GM19395 (cell line): Measurements from ENCODE around the gene CCS.
"Not testable (repeated sequence)": the region's sequence is repeated elsewhere in the genome, so short reads cannot be mapped to it uniquely, and the experiment has no call there.

Experiments used
- ATAC-seq: cut with Tn5 transposase; IDR thresholded peaks from one replicate; pipeline ENCODE4 v1.9.1; 2021; ENCODE audit warnings: mild to moderate bottlenecking, moderate library complexity; ENCODE audit not compliant: unreplicated experiment

CCS gene

GRCh38 chr11:66592457-66593302, at the start of gene CCS, which contains the start of gene CCDC87:
CCS (plus strand) TSS chr11:66593185; CDS start chr11:66593262, 77 bp downstream.
CCDC87 (minus strand) TSS chr11:66593063; CDS start chr11:66593015, 48 bp downstream.
- ATAC-seq = peak; percentile 92

- no peak for ATAC-seq
These were observed 49.5 kb upstream of the CCS start for GRCh38 chr11:66543263-66544107.

- not testable (repeated sequence) for ATAC-seq
These were observed 48.0 kb upstream of the CCS start for GRCh38 chr11:66544952-66545351.

GRCh38 chr11:66545701-66546367, 47.2 kb upstream of the CCS start, which contains the start of gene ZDHHC24:
ZDHHC24 (minus strand) TSS chr11:66546048; CDS start chr11:66546003, 45 bp downstream.
- ATAC-seq = peak; percentile 87

- ATAC-seq = no peak
These were observed 46.5 kb upstream of the CCS start, which contains the start of gene ACTN3 for GRCh38 chr11:66546368-66546965. ACTN3 (plus strand) TSS chr11:66546903; CDS start chr11:66546938, 35 bp downstream.

- no peak for ATAC-seq
These were observed 45.9 kb upstream of the CCS start for GRCh38 chr11:66546966-66547661.

- no peak for ATAC-seq
These were observed 45.3 kb upstream of the CCS start for GRCh38 chr11:66547662-66548009.

GRCh38 chr11:66548041-66548440, 44.9 kb upstream of the CCS start:
- no peak for ATAC-seq

- ATAC-seq = no peak
These were observed 44.0 kb upstream of the CCS start for GRCh38 chr11:66548774-66549630.

- ATAC-seq = no peak
These were observed 43.3 kb upstream of the CCS start for GRCh38 chr11:66549696-66550095.

- ATAC-seq = no peak
These were observed 42.1 kb upstream of the CCS start for GRCh38 chr11:66550887-66551286.

GRCh38 chr11:66554602-66555001, 38.4 kb upstream of the CCS start:
- ATAC-seq = no peak

- no peak for ATAC-seq
These were observed 37.6 kb upstream of the CCS start for GRCh38 chr11:66555416-66555815.

GRCh38 chr11:66556086-66556485, 36.9 kb upstream of the CCS start:
- no peak for ATAC-seq

- no peak for ATAC-seq
These were observed 35.2 kb upstream of the CCS start for GRCh38 chr11:66557733-66558326.

- ATAC-seq = no peak
These were observed 33.7 kb upstream of the CCS start for GRCh38 chr11:66559142-66559865.

- no peak for ATAC-seq
These were observed 32.9 kb upstream of the CCS start for GRCh38 chr11:66559866-66560676.
